CD4-positive, alpha-beta T cell treated with Interferon gamma for 1 hour (primary cell): Measurements from ENCODE around the gene SMIM12.

Experiments
- DNase-seq: peaks from one replicate; pipeline ENCODE4 v3.0.0-alpha.2; 2020

Gene SMIM12

GRCh38 chr1:34871443-34872132 lies 12.0 kb upstream of the SMIM12 start:
- DNase-seq, result no peak

GRCh38 chr1:34870395-34870794 lies 10.8 kb upstream of the SMIM12 start:
- no peak for DNase-seq

GRCh38 chr1:34869760-34870159 lies 10.2 kb upstream of the SMIM12 start:
- no peak for DNase-seq

GRCh38 chr1:34868230-34869049 lies 8.9 kb upstream of the SMIM12 start:
- DNase-seq, result no peak

- DNase-seq, result peak; percentile 19
These were observed 7.9 kb upstream of the SMIM12 start for GRCh38 chr1:34867415-34867814.

GRCh38 chr1:34866762-34867109 lies 7.2 kb upstream of the SMIM12 start:
- DNase-seq, result no peak

- DNase-seq, result peak; percentile 87
These were observed 6.6 kb upstream of the SMIM12 start for GRCh38 chr1:34865981-34866761.

- no peak for DNase-seq
These were observed 6.0 kb upstream of the SMIM12 start for GRCh38 chr1:34865573-34865972.

GRCh38 chr1:34864759-34865158 lies 5.2 kb upstream of the SMIM12 start:
- no peak for DNase-seq

GRCh38 chr1:34863501-34863900 lies 4.0 kb upstream of the SMIM12 start:
- no peak for DNase-seq

- peak; percentile 7 for DNase-seq
These were observed 576 bp downstream of the SMIM12 start for GRCh38 chr1:34858901-34859445.

GRCh38 chr1:34856697-34857096 lies 2.9 kb downstream of the SMIM12 start:
- DNase-seq, result no peak

- DNase-seq, result peak; percentile 90
These were observed 6.8 kb downstream of the SMIM12 start for GRCh38 chr1:34852677-34853217.

GRCh38 chr1:34851431-34852105 lies 8.0 kb downstream of the SMIM12 start:
- DNase-seq, result no peak

GRCh38 chr1:34850382-34850781 lies 9.2 kb downstream of the SMIM12 start:
- DNase-seq, result no peak

- no peak for DNase-seq
These were observed 12.5 kb downstream of the SMIM12 start for GRCh38 chr1:34847094-34847493.

GRCh38 chr1:34846265-34846664 lies 13.3 kb downstream of the SMIM12 start:
- DNase-seq, result no peak

GRCh38 chr1:34845131-34845901 lies 14.2 kb downstream of the SMIM12 start:
- DNase-seq, result no peak

GRCh38 chr1:34844252-34844634 lies 15.3 kb downstream of the SMIM12 start:
- DNase-seq, result no peak

GRCh38 chr1:34843392-34844251 lies 15.9 kb downstream of the SMIM12 start:
- DNase-seq, result no peak

GRCh38 chr1:34842952-34843371 lies 16.6 kb downstream of the SMIM12 start:
- no peak for DNase-seq
